NCI-H1092 (cell line): Measurements from ENCODE around the gene UPF3B.
"Not testable (repeated sequence)": the region's sequence is repeated elsewhere in the genome, so short reads cannot be mapped to it uniquely, and the experiment has no call there.

ENCODE experiments used
- DNase-seq: peaks from one replicate; lab custom pipeline; 2025; lab: John Stamatoyannopoulos, UW

UPF3B gene

GRCh38 chrX:119852382-119853353, at the start of gene UPF3B:
TSS of gene UPF3B (minus strand) at chrX:119852963. CDS start at chrX:119852928, 35 bp downstream.
- DNase-seq: peak; percentile 99

GRCh38 chrX:119900976-119901375, 48.2 kb upstream of the UPF3B start:
- DNase-seq: no peak

GRCh38 chrX:119899125-119899524, 46.4 kb upstream of the UPF3B start:
- DNase-seq: no peak

GRCh38 chrX:119895843-119896326, 43.1 kb upstream of the UPF3B start, which contains the start of gene AKAP14:
TSS of gene AKAP14 (plus strand) at chrX:119895893. CDS start at chrX:119903224, 7,331 bp downstream.
- no peak for DNase-seq

GRCh38 chrX:119891961-119892692, 39.4 kb upstream of the UPF3B start:
- DNase-seq: not testable (repeated sequence)

- DNase-seq: not testable (repeated sequence)
These were observed 37.9 kb upstream of the UPF3B start for GRCh38 chrX:119890626-119891025.

GRCh38 chrX:119887721-119888425, 35.1 kb upstream of the UPF3B start:
- DNase-seq: peak; percentile 13

GRCh38 chrX:119885554-119886428, 33.0 kb upstream of the UPF3B start:
- no peak for DNase-seq

- peak; percentile 19 for DNase-seq
These were observed 28.0 kb upstream of the UPF3B start for GRCh38 chrX:119880552-119881437.

- no peak for DNase-seq
These were observed 27.3 kb upstream of the UPF3B start for GRCh38 chrX:119880076-119880475.

GRCh38 chrX:119878740-119879139, 26.0 kb upstream of the UPF3B start:
- DNase-seq: no peak

- peak; percentile 81 for DNase-seq
These were observed 19.0 kb upstream of the UPF3B start, which contains the start of the genes NDUFA1 and RNF113A for GRCh38 chrX:119871599-119872395. TSS of gene NDUFA1 (plus strand) at chrX:119871832. CDS start at chrX:119871912, 80 bp downstream. TSS of gene RNF113A (minus strand) at chrX:119871733. CDS start at chrX:119871613, 120 bp downstream.

GRCh38 chrX:119871245-119871598, 18.5 kb upstream of the UPF3B start:
- no peak for DNase-seq

- DNase-seq: no peak
These were observed 17.9 kb upstream of the UPF3B start for GRCh38 chrX:119870626-119871131.

GRCh38 chrX:119853444-119853843, 681 bp upstream of the UPF3B start:
- no peak for DNase-seq

GRCh38 chrX:119833905-119834304, 18.9 kb downstream of the UPF3B start:
- no peak for DNase-seq

GRCh38 chrX:119828446-119828845, 24.3 kb downstream of the UPF3B start:
- no peak for DNase-seq

GRCh38 chrX:119826399-119826959, 26.3 kb downstream of the UPF3B start:
- no peak for DNase-seq
